T-helper 22 cell (primary cell): ENCODE data around the gene HIF1A.
A peak's percentile ranks its signal among the peaks of the same experiment; 100 is the strongest.
"Not testable (repeated sequence)": the region's sequence is repeated elsewhere in the genome, so short reads cannot be mapped to it uniquely, and the experiment has no call there.

Experiments
- DNase-seq: peaks from one replicate; pipeline ENCODE4 v3.0.0-alpha.2; 2020; ENCODE audit warnings: low read depth

HIF1A gene

DNA sequence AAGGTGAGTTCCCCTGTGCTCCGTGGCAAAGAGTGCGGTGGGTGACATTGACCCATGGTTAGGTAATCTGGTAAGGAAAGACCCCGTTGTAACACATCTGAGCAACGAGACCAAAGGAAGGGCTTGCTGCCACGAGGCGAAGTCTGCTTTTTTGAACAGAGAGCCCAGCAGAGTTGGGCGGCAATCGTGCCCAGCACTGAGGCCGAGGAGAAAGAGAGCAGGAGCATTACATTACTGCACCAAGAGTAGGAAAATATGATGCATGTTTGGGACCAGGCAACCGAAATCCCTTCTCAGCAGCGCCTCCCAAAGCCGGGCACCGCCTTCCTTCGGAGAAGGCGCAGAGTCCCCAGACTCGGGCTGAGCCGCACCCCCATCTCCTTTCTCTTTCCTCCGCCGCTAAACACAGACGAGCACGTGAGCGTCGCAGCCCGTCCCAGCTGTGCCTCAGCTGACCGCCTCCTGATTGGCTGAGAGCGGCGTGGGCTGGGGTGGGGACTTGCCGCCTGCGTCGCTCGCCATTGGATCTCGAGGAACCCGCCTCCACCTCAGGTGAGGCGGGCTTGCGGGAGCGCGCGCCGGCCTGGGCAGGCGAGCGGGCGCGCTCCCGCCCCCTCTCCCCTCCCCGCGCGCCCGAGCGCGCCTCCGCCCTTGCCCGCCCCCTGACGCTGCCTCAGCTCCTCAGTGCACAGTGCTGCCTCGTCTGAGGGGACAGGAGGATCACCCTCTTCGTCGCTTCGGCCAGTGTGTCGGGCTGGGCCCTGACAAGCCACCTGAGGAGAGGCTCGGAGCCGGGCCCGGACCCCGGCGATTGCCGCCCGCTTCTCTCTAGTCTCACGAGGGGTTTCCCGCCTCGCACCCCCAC lies at the start of gene HIF1A:
Gene HIF1A (plus strand): TSS at position 684 of the 865 bp plus-strand sequence. CDS start 292 bp downstream, outside the sequence.
- peak; percentile 96 for DNase-seq

DNA sequence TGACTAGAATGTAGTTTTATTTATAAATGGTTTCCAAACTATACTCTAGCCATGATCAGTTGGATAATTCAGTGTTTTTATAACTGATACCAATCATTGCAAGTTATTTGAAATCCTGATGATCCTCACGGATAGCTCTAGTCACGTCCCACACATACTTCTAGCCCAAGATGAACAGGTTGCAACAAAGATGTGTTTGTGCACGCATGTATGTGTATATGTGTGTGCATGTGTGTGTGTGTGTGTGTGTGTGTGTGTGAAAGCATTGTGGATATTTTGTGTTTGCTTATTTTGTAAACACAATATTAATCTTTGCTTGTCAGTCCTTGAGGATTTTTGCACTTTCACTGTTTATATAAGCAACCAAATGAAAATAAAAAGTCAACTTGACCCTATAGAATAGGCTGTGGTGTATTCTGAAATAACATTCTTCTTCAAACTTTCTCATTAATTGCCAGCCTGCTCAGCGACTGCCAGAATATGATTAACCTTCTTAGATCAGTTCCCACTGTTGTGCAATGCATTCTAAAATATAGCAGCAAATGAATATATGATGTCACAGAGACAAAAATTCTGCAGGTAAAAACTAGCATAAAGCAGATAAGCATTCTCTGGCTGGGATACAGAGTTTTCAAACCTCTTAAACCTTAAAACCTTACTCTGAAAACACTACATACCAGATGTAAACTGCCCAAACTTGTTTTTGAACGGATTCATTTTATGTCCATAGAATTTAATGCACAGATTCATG lies 48.8 kb upstream of the HIF1A start:
- DNase-seq, result no peak

DNA sequence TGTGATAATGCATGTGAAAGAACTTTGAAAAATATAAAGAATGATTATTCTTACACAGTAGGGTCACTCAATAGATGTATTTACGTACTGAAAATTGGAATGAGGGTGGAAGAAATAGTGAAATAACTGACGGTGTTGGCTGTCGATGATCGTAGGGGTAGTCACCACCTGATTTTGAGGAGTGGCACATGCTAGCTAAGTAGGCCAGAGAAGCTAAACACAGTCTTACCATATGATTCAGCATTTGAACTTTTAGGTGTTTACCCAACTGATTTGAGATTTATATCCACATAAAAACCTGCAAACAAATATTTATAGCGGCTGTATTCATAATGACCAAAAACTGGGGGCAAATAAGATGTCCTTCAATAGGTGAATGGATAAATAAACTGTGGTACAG lies 47.6 kb upstream of the HIF1A start:
- no peak for DNase-seq

DNA sequence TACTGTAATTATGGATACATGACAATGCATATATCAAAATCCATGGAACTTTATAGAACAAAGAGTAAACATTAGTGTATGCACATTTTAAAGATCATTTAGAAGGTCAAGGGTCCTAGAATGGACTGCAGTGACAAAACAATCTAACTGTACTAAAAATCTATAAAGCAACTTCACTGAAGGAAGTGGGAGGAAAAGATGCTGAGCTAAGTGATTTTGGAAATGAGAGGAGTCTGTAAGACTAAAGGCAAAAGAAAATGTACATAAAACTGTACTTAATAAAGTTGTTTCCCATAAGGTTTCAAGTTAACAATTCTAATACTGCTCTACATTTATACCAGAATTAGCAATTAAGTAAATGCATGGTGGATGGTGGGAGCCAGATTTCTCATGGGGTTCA lies 46.9 kb upstream of the HIF1A start:
- DNase-seq, result no peak

DNA sequence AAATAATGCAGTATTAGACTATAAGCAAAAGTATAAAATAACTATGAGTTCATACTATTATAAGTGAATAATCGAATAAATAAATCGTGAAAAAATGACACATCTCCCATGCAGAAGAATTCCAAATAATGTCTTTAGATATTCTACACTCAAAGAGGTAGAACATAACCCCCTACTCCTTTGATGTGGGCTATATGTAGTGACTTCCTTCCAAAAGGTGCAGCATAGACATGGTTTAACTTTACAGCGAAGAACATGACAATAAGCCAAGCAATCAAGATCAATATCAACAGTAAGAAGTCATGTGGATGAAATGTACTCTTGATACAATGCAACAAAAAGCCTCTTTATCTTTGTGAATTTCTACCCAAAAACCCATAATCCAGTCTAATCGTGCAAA lies 46.0 kb upstream of the HIF1A start:
- DNase-seq, result no peak

DNA sequence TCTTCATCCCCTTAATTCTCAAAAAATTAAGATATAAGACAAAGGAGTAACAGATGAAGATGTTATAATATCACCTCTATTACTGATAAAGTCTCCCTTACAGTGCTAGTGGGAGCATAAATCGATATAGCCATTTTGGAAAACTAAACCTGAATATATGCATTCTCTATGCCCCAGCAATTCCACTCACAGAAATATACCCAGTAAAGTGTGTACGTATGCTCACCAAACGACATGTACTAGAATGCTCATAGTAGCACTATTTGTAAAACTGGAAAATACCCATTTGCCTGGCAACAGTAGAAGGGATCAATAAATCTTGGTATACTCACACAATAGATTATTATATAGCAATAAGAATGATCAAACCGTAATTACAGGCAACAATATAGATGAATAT lies 44.0 kb upstream of the HIF1A start:
- DNase-seq, result no peak

DNA sequence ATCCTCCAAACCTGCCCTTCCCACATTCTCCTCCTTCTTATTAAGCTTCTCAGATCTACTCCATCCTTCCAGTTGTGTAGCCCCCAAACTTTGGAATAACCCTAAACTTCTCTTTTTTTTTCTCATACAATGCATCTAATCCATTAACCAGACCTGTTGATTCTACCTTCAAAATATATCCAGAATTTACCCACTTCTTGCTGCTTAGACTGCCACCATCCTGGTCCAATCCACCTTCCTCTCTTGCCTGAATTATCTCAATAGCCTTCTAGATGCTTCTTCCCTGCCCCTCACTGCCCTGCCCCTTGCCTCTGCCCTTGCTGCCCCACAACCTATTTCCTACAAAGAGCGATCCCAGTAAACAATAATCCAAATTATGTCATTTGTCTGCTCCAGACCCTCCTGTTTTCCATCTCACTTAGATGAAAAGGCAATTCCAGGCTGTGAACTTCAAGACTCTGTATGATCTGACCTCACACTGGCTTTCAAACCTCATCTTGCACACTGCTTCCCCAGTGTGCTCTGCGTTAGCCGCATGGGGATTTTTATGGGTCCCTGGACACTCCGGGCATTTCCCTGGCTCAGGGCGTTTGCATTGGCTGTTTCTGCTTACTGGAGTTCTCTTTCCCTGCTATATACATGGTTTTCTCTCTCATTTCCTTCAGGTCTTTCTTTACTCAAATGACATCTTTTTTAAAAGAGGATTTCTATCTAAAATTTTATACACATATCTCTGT lies 42.6 kb upstream of the HIF1A start:
- DNase-seq, result no peak

DNA sequence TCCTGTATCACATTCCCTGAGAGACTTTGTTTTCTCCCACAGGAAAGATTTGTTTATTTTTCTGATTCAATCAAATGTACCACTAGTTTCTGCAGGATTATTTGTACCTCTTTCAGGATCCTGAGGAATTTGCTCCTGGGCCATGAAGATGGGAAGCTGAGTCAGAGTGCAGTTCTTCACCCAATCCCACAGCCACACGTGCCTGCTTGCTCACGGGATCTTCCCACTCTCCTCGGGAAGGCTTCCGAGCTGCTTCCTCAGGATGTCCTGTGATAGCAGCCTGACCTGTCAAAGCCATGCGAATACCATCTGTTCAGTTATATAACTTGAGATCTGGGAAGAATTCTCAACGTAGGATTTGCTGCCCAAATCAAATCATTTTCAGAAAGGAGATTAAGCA lies 41.8 kb upstream of the HIF1A start:
- DNase-seq, result no peak

DNA sequence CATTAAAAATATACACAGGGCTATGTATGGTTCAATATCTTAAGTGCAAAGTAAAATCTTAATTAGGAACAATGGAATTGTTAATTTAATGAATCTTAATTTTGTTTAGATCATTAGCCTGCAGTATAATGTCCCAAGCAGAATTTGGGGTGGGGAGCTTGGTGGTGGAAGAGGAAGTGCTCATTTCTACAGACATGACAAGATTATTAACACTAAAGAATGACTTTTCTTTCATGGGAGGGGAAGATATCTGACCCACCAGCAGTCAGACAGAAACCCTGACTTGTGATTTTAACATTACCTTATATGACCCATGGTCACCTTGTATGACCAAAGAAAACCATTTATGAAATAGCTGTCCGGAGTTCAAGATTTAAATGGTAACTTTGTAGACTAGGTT lies 41.3 kb upstream of the HIF1A start:
- DNase-seq, result no peak

DNA sequence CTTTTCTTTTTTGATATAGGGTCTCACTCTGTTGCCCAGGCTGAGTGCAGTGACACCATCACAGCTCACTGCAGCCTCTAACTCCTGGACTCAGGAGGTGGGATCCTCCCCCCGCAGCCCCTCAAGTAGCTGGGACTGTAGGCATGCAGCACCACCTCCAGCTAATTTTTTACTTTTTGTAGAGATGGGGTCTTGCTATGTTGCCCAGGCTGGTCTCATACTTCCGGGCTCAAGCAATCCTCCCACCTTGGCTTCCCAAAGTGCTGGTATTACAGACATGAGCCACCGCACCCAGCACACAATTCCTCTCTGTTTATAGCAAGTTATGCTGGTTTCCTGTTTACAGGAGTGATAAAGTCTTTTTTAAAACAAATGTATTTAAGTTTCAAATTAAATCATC lies 39.5 kb upstream of the HIF1A start:
- no peak for DNase-seq

DNA sequence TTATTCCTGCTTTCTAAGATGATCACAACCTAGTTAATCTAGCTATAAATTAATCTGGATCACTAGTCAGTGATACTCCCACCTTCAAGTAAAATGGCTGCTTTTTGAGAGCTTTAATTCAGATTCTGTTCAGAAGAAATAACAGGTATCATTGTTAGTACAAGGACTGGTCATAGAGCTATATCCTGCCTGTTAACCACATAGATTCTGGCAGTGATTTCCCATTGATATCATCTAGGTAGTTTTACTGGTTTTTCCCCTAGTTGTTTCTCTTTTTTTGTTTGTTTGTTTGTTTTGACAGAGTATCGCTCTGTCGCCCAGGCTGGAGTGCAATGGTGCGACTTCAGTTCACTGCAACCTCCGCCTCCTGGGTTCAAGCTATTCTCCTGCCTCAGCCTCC lies 39.0 kb upstream of the HIF1A start:
- DNase-seq, result no peak

DNA sequence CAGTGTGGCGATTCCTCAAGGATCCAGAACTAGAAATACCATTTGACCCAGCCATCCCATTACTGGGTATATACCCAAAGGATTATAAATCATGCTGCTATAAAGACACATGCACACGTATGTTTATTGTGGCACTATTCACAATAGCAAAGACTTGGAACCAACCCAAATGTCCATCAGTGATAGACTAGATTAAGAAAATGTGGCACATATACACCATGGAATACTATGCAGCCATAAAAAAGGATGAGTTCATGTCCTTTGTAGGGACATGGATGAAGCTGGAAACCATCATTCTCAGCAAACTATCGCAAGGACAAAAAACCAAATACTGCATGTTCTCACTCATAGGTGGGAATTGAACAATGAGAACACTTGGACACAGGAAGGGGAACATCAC lies 37.2 kb upstream of the HIF1A start:
- not testable (repeated sequence) for DNase-seq

DNA sequence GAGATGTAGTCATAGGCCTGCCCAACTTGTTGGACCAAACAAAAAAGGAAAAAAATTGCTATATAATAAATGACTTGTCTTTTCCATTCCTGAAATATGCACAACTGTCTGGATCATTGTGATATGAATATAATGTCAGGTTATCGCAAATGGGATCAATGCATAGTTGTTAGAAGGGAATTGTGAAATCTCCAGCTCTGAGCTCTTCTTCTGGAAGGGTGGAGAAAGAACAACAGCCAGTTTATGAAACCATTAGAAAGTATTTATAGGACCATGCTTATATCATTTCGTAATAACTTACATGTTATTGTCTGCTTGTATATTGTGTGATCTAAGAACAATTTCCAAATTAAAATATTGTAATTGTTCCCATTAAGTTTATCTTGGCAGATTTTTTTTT lies 35.7 kb upstream of the HIF1A start:
- no peak for DNase-seq

DNA sequence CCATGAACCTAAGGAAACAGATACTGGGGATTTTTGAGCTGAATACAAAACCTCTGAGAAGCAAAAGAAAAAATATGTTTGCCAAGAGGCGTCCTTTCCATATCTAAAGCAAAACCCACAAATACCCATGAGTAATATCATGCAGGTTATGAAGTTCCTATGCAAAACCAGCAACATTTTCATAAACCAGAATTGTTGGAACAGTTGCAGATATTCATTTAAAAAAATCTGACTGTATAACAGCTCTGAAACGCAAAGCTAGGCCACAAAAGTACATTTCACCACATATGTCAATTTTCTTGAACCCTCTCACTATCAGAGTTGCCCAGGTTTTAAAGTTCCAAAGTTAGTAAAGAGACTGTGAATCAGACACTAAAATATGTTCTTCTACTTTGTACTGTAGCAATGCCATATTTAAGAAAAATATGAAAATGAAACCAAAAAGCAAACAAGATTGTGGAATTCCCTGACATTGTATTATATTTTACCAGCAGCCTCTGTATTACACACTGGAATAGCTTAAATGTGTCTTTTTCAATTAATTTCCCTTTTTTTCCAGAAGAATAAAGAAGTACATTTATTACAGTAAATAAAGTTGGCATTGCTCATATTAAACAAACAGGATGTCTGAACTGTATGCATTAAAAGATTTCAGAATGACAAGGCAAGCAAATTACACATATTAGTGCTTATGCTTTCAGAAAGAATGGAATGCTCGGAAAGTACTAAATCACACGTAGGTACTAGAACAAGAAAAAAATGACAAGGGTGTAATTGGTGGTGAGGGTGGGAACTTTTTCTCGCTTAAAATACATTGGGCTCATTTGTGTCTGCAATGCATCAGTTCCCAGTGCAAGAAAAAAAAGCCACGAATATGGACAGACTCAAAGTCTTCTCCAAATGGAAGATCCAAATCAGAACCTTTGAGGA lies 33.6 kb upstream of the HIF1A start:
- DNase-seq, result no peak

DNA sequence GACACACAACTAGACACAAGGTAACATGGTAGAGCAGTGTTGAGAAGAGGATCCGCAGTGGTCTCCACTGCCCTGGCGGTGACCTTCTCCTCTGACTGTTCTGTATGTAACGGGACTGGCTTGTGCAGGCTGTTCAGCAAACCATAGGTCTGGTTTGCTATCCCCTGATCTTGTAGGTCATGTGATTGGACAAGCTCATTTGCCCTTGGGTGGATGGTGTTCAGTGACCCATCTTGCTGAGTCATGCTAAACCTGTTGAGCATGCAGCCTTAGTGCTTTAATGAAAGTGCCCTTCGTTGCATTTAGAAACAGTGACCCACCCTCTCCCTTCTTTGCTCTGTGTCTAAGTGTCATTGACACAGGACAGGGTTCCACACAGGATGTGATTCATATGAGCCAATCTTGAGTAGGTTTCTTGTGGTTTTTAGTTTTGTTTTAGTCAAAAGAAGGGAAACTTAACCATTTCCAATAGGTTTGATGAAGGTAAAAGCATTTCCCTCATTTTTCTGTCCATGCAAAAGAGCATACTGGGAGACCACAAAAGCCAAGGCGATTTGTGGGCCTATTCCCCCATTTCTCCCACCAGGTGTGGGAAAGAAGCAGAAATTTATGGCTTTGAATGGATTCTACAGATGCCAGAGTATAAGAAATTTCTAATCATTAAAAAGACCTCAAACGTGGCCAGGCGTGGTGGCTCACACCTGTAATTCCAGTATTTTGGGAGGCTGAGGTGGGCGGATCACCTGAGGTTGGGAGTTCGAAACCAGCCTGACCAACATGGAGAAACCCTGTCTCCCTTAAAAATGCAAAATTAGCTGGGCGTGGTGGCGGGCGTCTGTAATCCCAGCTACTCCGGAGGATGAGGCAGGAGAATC lies 32.6 kb upstream of the HIF1A start:
- DNase-seq, result peak; percentile 29

DNA sequence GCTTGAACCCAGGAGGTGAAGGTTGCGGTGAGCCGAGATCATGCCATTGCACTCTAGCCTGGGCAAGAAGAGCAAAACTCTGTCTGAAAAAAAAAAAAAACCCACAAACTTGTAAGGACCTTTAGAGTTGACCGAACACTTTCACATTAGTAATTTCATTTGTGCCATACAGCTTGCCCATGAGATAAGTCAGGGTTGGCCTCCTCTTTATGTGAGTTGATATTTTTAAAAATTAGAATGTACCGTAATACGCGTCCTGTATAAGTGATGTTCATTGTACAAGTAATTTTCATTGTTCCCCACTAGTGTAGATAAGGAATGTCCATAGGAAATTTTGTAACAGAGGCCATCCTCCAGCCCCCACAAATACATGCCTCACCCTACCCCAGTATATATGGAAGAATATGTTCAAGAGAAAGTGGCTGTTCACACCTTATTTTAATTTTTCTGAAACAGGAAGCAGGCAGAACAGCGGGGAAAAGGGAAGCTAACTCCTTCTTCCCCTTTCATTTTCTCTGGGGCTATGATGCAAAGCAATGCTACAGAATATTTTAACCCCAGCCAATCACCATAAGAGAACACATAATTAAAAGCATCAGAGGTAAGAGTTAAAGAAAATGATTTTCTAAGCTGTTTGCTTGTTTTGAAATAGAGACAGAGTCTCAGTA lies 31.9 kb upstream of the HIF1A start:
- DNase-seq, result no peak

DNA sequence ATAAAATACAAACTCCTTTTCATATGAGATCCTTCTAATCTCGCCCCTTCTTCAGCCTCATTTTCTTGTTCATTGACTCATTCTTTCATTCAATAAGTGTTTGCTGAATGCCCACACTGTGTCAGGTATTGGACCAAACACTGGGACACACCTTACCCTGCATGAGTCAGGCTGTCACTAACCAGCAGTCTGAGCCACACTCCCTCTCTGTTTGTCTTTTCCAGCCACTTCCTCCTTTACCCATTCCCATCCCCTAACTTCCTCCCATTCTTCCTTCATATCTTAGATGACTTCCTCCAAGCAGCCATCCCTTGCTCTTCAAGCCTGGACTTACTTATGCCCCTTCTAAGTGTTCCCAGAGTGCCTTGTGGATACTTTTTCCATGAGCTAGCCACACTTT lies 27.0 kb upstream of the HIF1A start:
- no peak for DNase-seq

DNA sequence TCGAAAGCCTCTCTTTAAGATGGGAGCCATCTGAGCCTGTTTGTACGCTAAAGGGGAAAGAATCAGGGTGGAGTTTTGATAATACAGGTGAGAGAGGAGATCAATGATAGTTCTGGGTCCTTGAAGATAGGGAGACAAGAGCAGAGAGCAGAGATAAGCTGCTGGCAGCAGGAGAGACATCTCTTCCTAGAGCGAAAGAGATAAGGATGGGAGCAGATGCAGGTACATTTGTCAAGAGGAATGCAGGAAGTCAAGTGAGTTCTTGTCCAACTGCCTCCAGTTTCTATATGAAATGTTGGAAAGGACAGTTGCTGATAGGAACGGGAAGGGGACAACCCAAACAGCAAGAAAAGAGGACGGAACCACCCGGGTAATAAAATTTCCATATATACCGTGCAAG lies 24.7 kb upstream of the HIF1A start:
- no peak for DNase-seq

DNA sequence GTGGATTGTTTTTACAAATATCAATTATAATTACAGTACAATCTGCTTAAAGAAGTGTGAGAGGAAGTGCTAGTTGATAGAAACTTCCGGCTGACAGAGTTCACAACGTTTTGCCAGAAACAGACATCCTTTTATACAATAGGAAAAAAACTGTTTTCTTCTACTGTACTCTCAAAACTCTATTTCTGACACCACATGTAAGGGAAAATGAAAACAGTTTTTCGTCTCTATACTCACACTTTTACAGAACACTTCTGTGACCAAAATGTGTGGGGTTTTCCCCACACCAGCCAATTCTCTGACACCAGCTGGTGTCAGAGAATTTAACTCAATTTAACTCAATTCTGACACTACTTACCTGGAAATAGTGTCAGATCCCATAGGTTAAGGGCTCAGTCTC lies 24.2 kb upstream of the HIF1A start:
- DNase-seq, result no peak

DNA sequence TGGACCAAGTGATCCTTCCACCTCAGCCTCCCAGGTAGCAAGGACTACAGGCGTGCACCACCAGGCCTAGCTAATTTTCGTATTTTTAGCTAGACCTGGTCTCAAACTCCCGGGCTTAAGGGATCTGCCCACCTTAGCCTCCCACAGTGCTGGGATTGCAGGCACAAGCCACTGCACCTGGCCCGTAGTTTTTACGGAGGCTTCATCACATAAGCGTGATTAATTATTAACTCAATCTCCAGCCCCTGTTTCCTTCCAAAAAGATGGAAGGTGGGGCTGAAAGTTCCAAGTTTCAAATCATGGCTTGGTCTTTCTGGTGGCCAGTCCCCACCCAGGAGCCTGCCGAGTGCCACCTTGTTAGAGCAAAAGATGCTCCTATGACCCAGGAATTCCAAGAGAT lies 22.5 kb upstream of the HIF1A start:
- no peak for DNase-seq
